ENCODE measurements around the gene COL5A1.

GRCh38 chr9:134709512-134710270 lies 68.1 kb downstream of the COL5A1 start:
- TF ChIP-seq CTCF (conservative IDR thresholded peaks at IDR 0.05) (no peak), ZFX (IDR thresholded peaks at IDR 0.05) (no peak)

All from C4-2B (cell line).